GM19395 (cell line): ENCODE results near the gene CANX.

Source experiments
- ATAC-seq: cut with Tn5 transposase; IDR thresholded peaks from one replicate; pipeline ENCODE4 v1.9.1; 2021; ENCODE audit warnings: mild to moderate bottlenecking, moderate library complexity; ENCODE audit not compliant: unreplicated experiment

CANX gene

GRCh38 chr5:179773686-179774040, 74.9 kb downstream of the CANX start:
- ATAC-seq: no peak

DNA sequence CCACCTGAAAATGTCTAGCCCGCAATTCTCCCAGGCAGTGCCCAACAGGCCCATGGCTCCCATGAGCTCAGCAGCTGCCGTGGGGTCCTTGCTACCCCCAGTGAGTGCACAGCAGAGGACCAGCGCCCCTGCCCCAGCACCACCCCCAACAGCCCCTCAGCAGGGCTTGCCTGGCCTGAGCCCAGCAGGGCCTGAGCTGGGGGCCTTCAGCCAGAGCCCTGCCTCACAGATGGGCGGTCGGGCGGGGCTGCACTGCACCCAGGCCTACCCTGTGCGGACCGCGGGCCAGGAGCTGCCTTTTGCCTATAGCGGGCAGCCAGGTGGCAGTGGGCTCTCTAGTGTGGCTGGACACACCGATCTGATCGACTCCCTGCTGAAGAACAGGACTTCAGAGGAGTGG, 75.7 kb downstream of the CANX start:
- no peak for ATAC-seq

DNA sequence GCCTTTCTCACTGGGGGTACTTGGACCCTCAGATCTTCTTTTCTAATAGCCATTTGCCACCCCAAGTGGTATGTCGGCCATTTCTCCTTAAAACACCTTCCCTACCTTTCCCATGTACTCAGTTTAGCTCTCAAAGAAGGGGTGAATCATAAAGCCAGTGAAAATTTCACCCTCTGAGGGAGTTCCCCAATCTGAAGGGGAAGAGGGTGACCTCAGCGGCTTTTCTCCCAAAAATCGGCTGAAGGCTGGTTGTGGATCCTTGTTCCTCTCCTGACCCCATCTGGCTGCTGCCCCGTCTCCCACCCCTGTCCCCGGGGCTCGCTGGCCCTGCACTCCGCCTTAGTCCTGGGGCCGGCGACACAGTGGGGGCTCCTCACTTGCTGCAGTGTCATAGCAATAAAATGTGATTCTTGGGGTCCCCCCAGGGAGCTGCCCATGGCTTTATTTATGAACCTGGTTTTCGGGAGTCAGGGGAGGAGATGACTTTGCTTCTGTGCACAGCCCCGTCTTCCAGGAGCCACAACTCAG, 77.7 kb downstream of the CANX start:
- ATAC-seq: no peak

DNA sequence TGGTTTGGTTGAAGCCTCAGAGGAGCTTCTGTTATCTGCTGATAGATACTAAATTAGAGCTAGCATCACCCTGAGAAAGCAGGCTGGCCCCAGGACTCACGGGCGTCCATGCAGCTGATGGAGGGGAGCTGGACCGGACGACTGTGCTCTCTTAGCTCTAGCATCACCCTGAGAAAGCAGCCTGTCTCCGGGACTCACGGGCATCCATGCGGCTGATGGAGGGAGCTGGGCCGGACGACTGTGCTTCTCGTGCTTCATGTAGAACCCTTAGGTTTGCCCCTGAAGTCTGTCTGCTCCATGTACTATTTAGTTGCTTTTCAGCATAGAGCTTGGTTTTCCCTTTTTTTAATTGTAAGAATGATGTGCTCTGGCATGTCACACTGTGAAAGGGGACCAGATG, 78.7 kb downstream of the CANX start:
- ATAC-seq: no peak

GRCh38 chr5:179777909-179778308, 79.1 kb downstream of the CANX start:
- no peak for ATAC-seq

DNA sequence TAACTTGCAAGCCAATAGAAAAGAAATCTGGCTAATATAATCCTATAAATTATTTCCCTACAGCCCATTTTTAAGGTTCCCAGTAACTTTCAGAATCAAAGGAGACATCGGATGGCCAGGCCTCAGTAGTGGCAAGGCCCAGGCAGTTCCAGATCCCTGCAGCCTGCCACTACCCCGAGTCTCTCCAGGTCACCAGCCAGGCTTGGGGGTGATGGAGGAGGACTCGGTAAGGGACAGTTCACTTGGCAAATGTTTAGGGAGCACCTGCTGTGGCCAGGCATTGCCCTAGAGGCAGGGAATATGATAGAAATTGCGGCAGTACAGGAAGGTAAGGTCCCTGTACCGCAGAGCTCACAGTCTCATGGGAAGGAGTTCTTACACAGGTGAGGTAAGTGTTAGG, 79.8 kb downstream of the CANX start:
- no peak for ATAC-seq

DNA sequence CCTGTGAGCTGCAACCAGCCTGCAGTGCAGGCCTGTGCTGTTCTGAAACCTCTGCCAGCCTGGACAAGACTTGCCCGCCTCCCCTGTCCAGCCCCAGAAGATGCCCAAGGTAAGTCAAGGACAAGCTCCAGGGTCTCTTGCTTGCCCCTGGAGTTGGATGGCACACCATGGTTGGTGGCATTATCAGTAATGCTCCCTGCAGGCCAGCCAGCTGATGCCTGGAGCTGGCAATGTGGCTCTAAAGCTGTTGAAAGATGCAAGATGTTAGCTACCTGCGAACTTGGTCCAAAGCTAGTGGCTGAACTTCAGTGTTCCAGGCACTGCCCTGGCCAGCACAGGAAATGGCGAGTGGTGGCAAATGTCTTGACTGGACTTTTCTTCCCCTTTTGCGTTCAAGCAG, 81.1 kb downstream of the CANX start:
- ATAC-seq: no peak

DNA sequence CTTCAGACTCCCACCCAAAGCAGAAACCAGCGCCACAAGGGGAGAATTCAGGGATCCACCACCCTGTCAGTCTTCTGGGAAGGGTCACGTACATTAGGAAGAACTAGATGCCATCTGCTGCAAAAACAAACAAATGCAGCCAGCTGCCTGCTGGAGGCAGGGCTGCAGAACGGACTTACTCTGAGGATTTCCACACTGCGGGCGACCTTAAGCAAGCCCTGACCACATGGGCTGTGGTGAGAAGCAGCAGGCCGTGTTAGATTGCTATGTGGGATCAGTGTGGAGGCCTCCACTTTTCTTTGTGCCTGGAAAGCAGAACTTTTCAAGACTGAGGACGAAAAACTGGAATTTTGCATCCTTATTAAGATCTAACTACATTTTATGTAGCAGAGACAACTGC, 81.6 kb downstream of the CANX start:
- no peak for ATAC-seq
